Epithelial cell of esophagus (primary cell): Measurements from ENCODE around the gene MYL5.

Experiments
- DNase-seq: peaks from one replicate; pipeline ENCODE4 v3.0.0; 2010; ENCODE audit warnings: low read depth
- H3K4me3 ChIP-seq: 2 replicates; pipeline ENCODE4 v1.5.1; 2011; ENCODE audit warnings: mild to moderate bottlenecking, low read length, control low read depth
- TF ChIP-seq, protein P1 (sequence below): IDR thresholded peaks from 2 replicates; pipeline ENCODE4 v1.5.1; 2011; ENCODE audit warnings: low read depth, mild to moderate bottlenecking, low read length, control low read depth, inconsistent platforms; ENCODE audit not compliant: insufficient read depth; ENCODE audit errors: missing control alignments

MYL5 gene

DNA sequence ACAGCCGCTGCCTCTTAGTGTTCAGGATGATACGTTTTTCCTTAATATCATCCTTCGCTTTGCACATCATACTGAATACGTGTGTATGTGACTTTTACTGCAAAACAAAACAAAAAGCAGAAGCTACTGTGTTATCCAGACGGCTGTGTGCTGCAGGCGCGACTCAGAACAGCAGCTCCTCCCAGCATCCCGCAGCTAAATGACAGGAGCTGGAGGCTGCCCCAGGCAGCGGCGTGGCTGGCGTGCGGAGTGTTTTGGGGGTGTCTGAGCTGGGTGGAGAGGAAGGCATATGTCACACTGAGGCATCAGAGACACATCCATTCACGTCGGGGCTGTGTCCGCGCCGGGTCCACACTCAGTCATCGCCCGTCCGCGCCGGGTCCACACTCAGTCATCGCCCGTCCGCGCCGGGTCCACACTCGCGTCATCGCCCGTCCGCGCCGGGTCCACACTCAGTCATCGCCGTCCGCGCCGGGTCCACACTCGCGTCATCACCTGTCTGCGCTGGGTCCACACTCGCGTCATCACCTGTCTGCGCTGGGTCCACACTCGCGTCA, 47.9 kb downstream of the MYL5 start:
- no peak for DNase-seq
- TF ChIP-seq, protein P1, sequence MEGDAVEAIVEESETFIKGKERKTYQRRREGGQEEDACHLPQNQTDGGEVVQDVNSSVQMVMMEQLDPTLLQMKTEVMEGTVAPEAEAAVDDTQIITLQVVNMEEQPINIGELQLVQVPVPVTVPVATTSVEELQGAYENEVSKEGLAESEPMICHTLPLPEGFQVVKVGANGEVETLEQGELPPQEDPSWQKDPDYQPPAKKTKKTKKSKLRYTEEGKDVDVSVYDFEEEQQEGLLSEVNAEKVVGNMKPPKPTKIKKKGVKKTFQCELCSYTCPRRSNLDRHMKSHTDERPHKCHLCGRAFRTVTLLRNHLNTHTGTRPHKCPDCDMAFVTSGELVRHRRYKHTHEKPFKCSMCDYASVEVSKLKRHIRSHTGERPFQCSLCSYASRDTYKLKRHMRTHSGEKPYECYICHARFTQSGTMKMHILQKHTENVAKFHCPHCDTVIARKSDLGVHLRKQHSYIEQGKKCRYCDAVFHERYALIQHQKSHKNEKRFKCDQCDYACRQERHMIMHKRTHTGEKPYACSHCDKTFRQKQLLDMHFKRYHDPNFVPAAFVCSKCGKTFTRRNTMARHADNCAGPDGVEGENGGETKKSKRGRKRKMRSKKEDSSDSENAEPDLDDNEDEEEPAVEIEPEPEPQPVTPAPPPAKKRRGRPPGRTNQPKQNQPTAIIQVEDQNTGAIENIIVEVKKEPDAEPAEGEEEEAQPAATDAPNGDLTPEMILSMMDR: no peak
- H3K4me3 ChIP-seq: no peak overlapping the region

DNA sequence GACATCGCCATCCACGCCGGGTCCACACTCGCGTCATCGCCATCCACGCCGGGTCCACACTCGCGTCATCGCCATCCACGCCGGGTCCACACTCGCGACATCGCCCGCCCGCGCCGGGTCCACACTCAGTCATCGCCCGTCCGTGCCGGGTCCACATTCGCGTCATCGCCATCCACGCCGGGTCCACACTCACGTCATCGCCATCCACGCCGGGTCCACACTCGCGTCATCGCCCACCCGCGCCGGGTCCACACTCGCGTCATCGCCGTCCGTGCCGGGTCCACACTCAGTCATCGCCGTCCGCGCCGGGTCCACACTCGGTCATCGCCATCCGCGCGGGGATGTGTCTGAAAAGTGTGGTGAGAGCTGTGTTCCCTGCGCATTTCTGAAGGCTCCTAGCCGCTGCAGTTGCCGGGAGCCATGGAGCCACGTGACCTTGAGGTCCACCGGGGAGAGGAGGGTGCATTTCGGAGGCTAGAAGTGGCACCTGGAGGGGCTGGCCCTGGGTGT, 48.6 kb downstream of the MYL5 start:
- H3K4me3 ChIP-seq: no peak overlapping the region
- TF ChIP-seq, protein P1: no peak
- DNase-seq: no peak

DNA sequence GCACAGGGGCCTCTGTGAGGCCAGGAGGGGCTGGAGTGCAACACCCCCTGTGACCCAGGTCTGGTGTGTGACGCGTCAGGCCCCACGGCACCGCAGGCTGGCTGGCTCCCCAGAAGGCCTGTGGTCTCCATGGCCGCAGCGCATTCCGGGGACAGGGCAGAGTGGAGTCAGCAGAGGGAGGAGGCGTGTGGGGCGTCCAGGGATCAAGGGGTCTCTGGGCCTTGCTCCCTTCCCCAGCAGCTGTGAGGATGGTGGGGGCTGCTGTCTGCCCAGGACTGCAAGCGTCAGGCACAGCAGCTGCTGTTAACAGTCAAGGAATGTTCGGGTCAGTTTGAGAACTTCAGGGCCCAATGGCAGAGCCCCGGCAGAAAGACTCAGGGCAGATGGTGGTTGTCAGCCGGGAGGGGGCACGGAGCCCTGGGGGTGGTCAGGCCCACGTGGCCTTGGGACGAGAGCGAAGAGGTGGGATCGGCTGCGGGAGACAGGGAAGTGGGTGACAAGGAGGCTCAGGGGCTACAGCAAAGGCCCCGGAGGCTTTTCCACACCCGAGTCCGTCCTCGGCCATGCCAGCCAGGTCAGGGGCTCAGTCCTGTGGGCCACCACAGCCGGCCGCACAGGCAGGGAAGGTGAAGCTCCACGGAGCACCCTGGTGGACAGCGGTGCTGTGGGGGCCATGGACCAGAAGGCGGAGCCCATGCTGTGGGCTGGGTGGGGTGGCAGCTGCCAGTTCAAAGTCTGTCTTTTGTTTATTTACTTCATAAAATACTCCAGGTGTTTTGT, 49.6 kb downstream of the MYL5 start:
- no peak overlapping the region for H3K4me3 ChIP-seq
- DNase-seq: no peak
- TF ChIP-seq, protein P1: no peak

DNA sequence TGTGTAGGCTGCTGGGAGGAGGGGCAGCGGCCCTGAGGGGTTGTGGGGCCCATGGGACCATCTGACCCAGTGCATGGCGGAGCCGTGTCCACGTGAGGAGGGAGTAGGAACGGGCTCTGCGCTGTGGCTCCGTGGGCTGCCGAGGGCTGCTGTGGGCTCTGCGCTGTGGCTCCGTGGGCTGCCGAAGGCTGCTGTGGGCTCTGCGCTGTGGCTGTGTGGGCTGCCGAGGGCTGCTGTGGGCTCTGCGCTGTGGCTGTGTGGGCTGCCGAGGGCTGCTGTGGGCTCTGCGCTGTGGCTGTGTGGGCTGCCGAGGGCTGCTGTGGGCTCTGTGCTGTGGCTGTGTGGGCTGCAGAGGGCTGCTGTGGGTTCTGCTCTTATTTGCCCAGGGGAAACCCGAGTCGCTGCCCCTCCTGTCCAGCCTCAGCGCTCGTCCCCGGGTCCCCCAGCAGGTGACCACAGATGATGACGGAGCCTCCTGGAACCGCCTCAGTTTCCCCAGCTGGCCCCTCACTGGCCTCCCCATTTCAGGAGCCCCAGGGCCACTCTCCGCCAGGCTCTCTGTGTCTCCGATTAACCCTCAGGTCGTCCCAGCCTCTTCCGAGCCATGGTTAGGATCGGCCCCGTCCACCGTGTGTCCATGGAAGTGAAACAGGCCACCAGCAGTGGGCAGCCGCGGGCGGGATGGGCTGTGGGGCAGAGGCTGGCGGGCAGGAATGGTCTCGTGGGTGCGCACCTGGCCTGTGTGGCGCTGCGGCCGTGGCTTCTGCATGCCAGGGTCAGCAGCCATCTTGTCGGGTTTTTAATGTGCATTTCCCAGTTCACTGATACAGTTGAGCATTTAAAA, 51.3 kb downstream of the MYL5 start:
- TF ChIP-seq, protein P1: no peak
- no peak overlapping the region for H3K4me3 ChIP-seq
- no peak for DNase-seq

DNA sequence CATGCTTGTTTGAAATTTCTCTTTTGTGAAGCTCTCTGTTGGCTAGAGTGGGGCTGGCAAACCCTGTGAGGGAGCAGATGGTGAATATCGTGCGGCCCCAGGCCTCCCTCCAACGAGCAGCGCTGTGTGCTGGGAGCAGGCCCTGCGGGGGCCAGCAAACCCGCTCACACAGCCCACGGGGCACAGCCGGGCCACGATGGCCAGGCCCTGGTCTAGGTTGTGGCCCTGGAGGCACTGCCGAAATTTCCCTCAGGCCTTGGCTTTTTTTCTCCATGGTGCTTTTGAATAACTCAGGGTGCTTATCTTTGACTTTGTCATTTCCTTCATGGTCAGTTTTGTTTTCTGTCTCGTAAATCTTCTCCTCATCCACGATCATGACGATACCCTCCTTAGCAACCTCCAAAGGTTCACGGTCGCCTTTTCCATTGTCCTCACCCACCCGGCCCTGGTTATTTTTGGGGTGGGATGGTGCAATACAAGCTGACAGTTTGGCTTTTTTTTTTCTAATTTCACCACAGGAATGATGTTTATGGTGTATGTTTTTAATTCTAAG, 52.0 kb downstream of the MYL5 start:
- TF ChIP-seq, protein P1: no peak
- no peak overlapping the region for H3K4me3 ChIP-seq
- DNase-seq: no peak

DNA sequence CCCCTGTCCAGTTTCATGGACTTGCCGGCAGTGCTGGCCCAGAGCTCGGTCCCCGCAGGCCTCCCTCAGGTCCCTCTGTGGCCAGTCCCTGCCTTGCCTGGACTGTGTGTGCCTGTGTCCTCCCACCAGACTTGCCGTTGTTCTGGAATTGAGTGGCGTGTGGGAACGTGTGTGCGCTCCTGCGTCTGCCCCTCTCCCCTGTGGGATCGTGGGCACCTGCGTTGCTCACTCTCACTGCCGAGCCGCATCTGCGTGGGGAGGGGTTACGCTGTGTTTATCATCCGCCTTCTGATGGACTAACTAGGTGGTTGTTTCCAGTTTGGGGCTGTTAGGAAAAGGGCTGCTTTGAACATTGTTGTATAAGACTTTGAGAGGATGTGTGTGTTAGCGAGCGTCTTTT, 52.5 kb downstream of the MYL5 start:
- no peak overlapping the region for H3K4me3 ChIP-seq
- TF ChIP-seq, protein P1: no peak
- no peak for DNase-seq
